GM12878 (cell line): ENCODE data around the gene PCCA. TPM values are rescaled to one million over a fixed set of nuclear protein-coding genes. Genes with fewer than 3 reads are reported as not detected.

Experiments used
- ATAC-seq: fragments of 200-7000 bp; cut with Tn5 transposase; 3 replicates; pipeline ENCODE4 v1.9.1; 2020; ENCODE audit warnings: mild to moderate bottlenecking, moderate library complexity
- BruUV-seq: library from RNA; stranded (reverse); fragments of 400-500 nt; replicated peaks from 2 replicates; lab custom pipeline; 2021; lab: Mats Ljungman, UMichigan
- CTCF ChIA-PET: fragments of 300-600 bp; sonication (Branson Sonifier 250); formaldehyde crosslinking; extraction: SDS; loops from one replicate; lab custom pipeline; 2021; ENCODE audit warnings: inconsistent platforms; lab: Yijun Ruan, JAX
- POLR2A ChIA-PET: fragments of 350-600 bp; formaldehyde crosslinking; extraction: SDS; loops from one replicate; lab custom pipeline; 2021; ENCODE audit warnings: inconsistent platforms; lab: Charles Lee
- RAD21 ChIA-PET: fragments of 300-600 bp; sonication (Branson Sonifier 250); formaldehyde crosslinking; loops from one replicate; lab custom pipeline; 2023; ENCODE audit warnings: antibody characterized with exemption; ENCODE audit not compliant: unreplicated experiment; lab: Charles Lee
- SMC1A ChIA-PET: fragments of 300-600 bp; sonication (Branson Sonifier 250); formaldehyde crosslinking; loops from one replicate; lab custom pipeline; 2023; ENCODE audit not compliant: unreplicated experiment, uncharacterized antibody; lab: Charles Lee
- DNase-seq: peaks from one replicate; pipeline ENCODE4 v3.0.0-alpha.2; 2011; ENCODE audit warnings: low read depth, low spot score
- FAIRE-seq: peaks from 3 replicates; lab custom pipeline; 2011; peaks lifted over from hg19 to GRCh38; lab: Jason Lieb, UNC
- H2AFZ ChIP-seq: 2 replicates; pipeline ENCODE4 v1.6.0; 2011; ENCODE audit warnings: low read depth, low read length, control low read depth; ENCODE audit not compliant: control insufficient read depth
- H3K27ac ChIP-seq: 2 replicates; pipeline ENCODE4 v1.5.1; 2011; ENCODE audit warnings: control low read depth; ENCODE audit not compliant: control insufficient read depth, insufficient read depth
- H3K27me3 ChIP-seq, 2 experiments: replicated peaks in 1 of 2; 2 replicates each; pipeline versions ENCODE4 v1.6.0 to v1.6.1; 2011; ENCODE audit warnings: low read length in 1 of 2; ENCODE audit not compliant: control insufficient read depth in 2 of 2, insufficient read depth in 2 of 2
- H3K36me3 ChIP-seq, 2 experiments: 2 replicates each; pipeline ENCODE4 v1.5.1; 2011; ENCODE audit warnings: low read length in 1 of 2; ENCODE audit not compliant: control insufficient read depth in 2 of 2, insufficient read depth in 2 of 2
- H3K4me1 ChIP-seq: 2 replicates; pipeline ENCODE4 v1.6.1; 2011; ENCODE audit warnings: mild to moderate bottlenecking, low read length, moderate library complexity, mixed read lengths; ENCODE audit not compliant: control insufficient read depth, insufficient read depth
- H3K4me2 ChIP-seq: 2 replicates; pipeline ENCODE4 v1.6.0; 2011; ENCODE audit warnings: control low read depth; ENCODE audit not compliant: control insufficient read depth, insufficient read depth
- H3K4me3 ChIP-seq: fragments of 200-600 bp; sonication (generic); 2 replicates; pipeline ENCODE4 v1.5.1; 2016
- H3K79me2 ChIP-seq: 2 replicates; pipeline ENCODE4 v1.6.0; 2011; ENCODE audit warnings: low read length; ENCODE audit not compliant: control insufficient read depth, insufficient read depth
- H3K9ac ChIP-seq: 2 replicates; pipeline ENCODE4 v1.8.0; 2011; ENCODE audit warnings: low read length, control low read depth, mixed read lengths; ENCODE audit not compliant: control insufficient read depth, insufficient read depth
- H3K9me3 ChIP-seq: replicated peaks from 3 replicates; pipeline ENCODE4 v1.5.1; 2011; ENCODE audit warnings: mild to moderate bottlenecking, low read length; ENCODE audit not compliant: control insufficient read depth, insufficient read depth
- H4K20me1 ChIP-seq: 2 replicates; pipeline ENCODE4 v1.6.0; 2011; ENCODE audit not compliant: control insufficient read depth, insufficient read depth
- CHD2 ChIP-seq: IDR thresholded peaks from 2 replicates; pipeline ENCODE4 v1.6.1; 2011; ENCODE audit warnings: low read depth, low read length, improper control_type of control experiment, borderline replicate concordance
- IRF4 ChIP-seq: IDR thresholded peaks from 2 replicates; pipeline ENCODE4 v1.6.1; 2011; ENCODE audit warnings: low read depth, low read length
- MTA2 ChIP-seq: fragments of 450-650 bp; IDR thresholded peaks from 2 replicates; pipeline ENCODE4 v1.6.1; 2016; ENCODE audit warnings: low read depth, mild to moderate bottlenecking, moderate library complexity
- MYC ChIP-seq: IDR thresholded peaks from 2 replicates; pipeline ENCODE4 v1.6.1; 2011; ENCODE audit warnings: mild to moderate bottlenecking, low read length, moderate library complexity, inconsistent platforms; ENCODE audit not compliant: insufficient read depth, insufficient replicate concordance, insufficient read length, severe bottlenecking
- PML ChIP-seq: IDR thresholded peaks from 2 replicates; pipeline ENCODE4 v1.6.1; 2012; ENCODE audit warnings: low read length, inconsistent platforms
- RBBP5 ChIP-seq: fragments of 200-600 bp; sonication (generic); conservative IDR thresholded peaks from 2 replicates; pipeline ENCODE4 v1.6.1; 2016
- SRF ChIP-seq, 2 experiments: IDR thresholded peaks; 2 replicates each; pipeline ENCODE4 v1.6.1; 2011; ENCODE audit warnings: low read depth in 2 of 2, low read length in 2 of 2, mild to moderate bottlenecking in 1 of 2, moderate library complexity in 1 of 2
- TARDBP ChIP-seq: IDR thresholded peaks from 2 replicates; pipeline ENCODE4 v1.6.1; 2016; ENCODE audit warnings: borderline replicate concordance
- WGBS: methylation state at CpG from one replicate; pipeline ENCODE4 v1.1.6; 2016; ENCODE audit warnings: low lambda C conversion rate; ENCODE audit not compliant: insufficient replicate concordance, insufficient coverage; ENCODE audit errors: missing lambda C conversion rate; 5-methylcytosine and 5-hydroxymethylcytosine counted together
- in situ Hi-C: fragments of 300-500 bp; cut with MboI; formaldehyde crosslinking; loops from 9 replicates; pipeline ENCODE4 v1.14.3; 2018; ENCODE audit warnings: mixed read lengths
- intact Hi-C: fragments of 100-400 bp; cut with micrococcal nuclease; formaldehyde crosslinking; loops from one replicate; pipeline ENCODE4 v1.14.2; 2022; ENCODE audit not compliant: unreplicated experiment
- polyA plus RNA-seq, 11 experiments: library from polyadenylated mRNA; depleted of rRNA in 4 of 11; unstranded in 6 of 11; stranded (reverse) in 5 of 11; fragments of >200 nt; fragmentation: Nextera tagmentation in 4 of 11; fragmentation: Illumina TruSeq in 1 of 11; extraction: Ambion mirVana in 4 of 11; extraction: Trizol in 1 of 11; gene quantifications; 1 replicate in 1 of 11; 2 replicates in 10 of 11; pipeline versions ENCODE4 v1.2.1 to v1.2.3, GENCODE V29; 2011 to 2016; ENCODE audit warnings: inconsistent platforms in 2 of 11, missing spikeins in 2 of 11, low read depth in 1 of 11
- total RNA-seq, 4 experiments: library from RNA; depleted of rRNA in 3 of 4; stranded (reverse); fragments of >200 nt in 3 of 4; fragmentation: Illumina TruSeq in 1 of 4; extraction: Trizol in 1 of 4; gene quantifications; 2 replicates each; pipeline versions ENCODE4 v1.2.1 to v1.2.3, GENCODE V29; 2013 to 2021

PCCA gene
- total and polyA plus RNA-seq, 10 of the 15 experiments (the other 5 are each of a cell fraction or from before 2014, with no cell fraction given), result 5.9 to 18.2 (median 12.4) TPM

GRCh38 chr13:100513171-100513570 is 424.3 kb downstream of the PCCA start:
- RAD21 ChIA-PET, result interaction anchor here (1.4 kb wide), 1 partner anchor 278 kb away, joined by 5 read pairs; no protein-coding TSS in a partner anchor
- intact Hi-C loops, result loop anchor here (5.0 to 10.0 kb wide), 4 partner anchors 146 to 1071 kb away; no protein-coding TSS in a partner anchor
- POLR2A ChIA-PET, result no interaction called here
- Histone ChIP-seq H3K9ac (no peak overlapping the region), H2AFZ (no peak overlapping the region), H3K36me3 (peaks cover 0 to 3% of the 10 kb centered on the region in 2 experiments; a peak in 1 of 4 replicates), H3K27me3 (no peaks in the 10 kb centered on the region), H3K4me2 (no peak overlapping the region), H3K27ac (no peak overlapping the region), H3K9me3 (no peaks in the 10 kb centered on the region), H3K79me2 (no peaks in the 10 kb centered on the region), H3K4me3 (no peak overlapping the region), H4K20me1 (no peaks in the 10 kb centered on the region), H3K4me1 (peaks cover 4% of the 10 kb centered on the region; the same call in 1 of the 2 replicates)
- no peak for ATAC-seq
- WGBS, result 56% methylated on average over 3 of the region's 3 CpGs
- SMC1A ChIA-PET, result interaction anchor here (0.6 to 0.9 kb wide), 3 partner anchors 10 to 1388 kb away, joined by 3 to 4 read pairs (median 3); no protein-coding TSS in a partner anchor
- DNase-seq, result no peak
- FAIRE-seq, result no peak
- in situ Hi-C loops, result loop anchor here (5.0 to 10.0 kb wide), 3 partner anchors 278 to 856 kb away; no protein-coding TSS in a partner anchor
- no TSS peak for BruUV-seq
- TF ChIP-seq MTA2, result no peak
- TF ChIP-seq RBBP5, result no peak
- TF ChIP-seq IRF4, result no peak
- TF ChIP-seq SRF (IDR thresholded peaks at IDR 0.05; ENCODE audit: low read depth in 2 of 2, low read length in 2 of 2), result no peak
- TF ChIP-seq TARDBP, result no peak
- no peak for TF ChIP-seq MYC
- TF ChIP-seq CHD2, result no peak
- TF ChIP-seq PML, result no peak
- CTCF ChIA-PET, result interaction anchor here (1.0 to 6.0 kb wide), 4 partner anchors 11 to 855 kb away, joined by 3 to 60 read pairs (median 4); no protein-coding TSS in a partner anchor
